T follicular helper cell (primary cell): ENCODE data around the gene PIK3CG.
"Not testable (repeated sequence)": the region's sequence is repeated elsewhere in the genome, so short reads cannot be mapped to it uniquely, and the experiment has no call there.

Experiments
- DNase-seq: peaks from one replicate; pipeline ENCODE4 v3.0.0-alpha.2; 2020; ENCODE audit warnings: low read depth

Gene PIK3CG

DNA sequence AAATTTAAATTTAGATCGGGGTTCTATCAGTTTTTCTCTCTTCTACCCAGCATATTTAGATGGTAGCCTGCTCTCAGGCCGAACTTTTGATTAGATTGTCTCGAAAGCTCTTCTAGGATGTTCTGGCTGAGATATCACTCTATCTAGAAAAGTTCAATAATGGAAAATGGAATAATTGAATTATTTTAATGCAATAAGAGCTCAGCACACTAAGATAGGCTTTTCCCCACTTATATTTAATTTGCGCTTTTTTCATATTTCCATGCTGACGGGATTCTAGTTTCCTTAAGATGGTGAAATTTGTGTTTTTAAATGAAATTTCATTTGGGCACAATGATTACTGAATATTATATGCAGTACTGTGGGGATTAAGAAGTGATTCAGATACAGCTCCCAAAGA, 73.7 kb downstream of the PIK3CG start:
- no peak for DNase-seq

DNA sequence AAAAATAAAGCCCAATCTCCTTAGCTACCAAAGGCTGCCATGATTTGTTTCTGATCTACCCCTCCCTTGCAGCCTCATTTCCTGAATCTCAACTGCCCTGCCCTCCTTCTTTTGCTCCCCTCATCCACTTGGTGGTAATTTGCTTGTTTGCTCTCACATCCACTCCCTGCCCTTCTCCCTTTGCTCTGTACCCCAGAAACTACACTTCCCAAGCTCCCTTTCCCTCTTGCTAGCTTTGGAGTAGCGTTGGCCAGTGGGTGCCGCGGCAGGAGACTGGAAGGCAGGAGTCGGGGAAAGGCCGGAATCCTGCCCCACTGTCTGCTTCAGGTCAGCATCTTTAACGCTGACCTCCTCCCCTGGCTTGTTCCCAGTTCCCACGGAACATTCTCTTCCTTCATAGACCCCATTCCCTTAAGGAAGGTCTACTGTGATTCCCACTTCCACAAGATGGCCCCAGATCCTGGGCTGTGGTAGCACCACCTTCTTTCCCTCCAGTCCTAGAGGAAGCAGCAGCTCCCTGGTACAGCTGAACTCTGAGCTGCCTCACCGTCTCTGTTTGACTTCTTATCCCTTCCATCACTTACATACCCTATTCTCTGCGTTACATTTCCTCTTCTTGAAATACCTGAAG, 79.1 kb downstream of the PIK3CG start:
- no peak for DNase-seq

GRCh38 chr7:106947244-106947728, 82.2 kb downstream of the PIK3CG start:
- DNase-seq: no peak

- no peak for DNase-seq
Observed at GRCh38 chr7:106952001-106952657, 87.0 kb downstream of the PIK3CG start.

- no peak for DNase-seq
Observed at GRCh38 chr7:106952658-106953231, 87.7 kb downstream of the PIK3CG start.

DNA sequence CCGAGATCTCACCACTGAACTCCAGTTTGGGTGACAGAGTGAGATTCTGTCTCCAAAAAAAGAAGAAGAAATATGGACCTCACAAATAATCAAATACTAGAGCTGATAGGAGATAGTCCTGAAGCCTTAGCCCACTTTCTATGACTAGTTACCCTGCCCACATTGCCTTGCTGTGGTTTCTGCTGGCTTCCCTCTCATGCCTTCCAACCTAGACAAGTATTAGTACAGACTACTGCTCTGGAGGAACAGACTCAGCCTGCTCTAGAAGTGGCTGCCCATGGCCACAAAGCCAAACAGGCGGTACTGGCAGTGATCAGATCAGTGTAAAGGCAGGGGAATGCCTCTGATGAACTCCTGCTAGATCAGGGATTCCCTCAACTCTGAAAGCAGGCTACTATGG, 89.8 kb downstream of the PIK3CG start:
- no peak for DNase-seq

- not testable (repeated sequence) for DNase-seq
Observed at GRCh38 chr7:106955857-106956256, 90.8 kb downstream of the PIK3CG start.
